HG03469 (cell line): ENCODE data around the gene FPR3.
"Not testable (repeated sequence)": the region's sequence is repeated elsewhere in the genome, so short reads cannot be mapped to it uniquely, and the experiment has no call there.

Experiments
- ATAC-seq: cut with Tn5 transposase; IDR thresholded peaks from one replicate; pipeline ENCODE4 v1.9.1; 2021; ENCODE audit warnings: mild to moderate bottlenecking, moderate library complexity, moderate number of reproducible peaks; ENCODE audit not compliant: unreplicated experiment

FPR3 gene

GRCh38 chr19:51794885-51795490 is at the start of gene FPR3:
TSS of gene FPR3 (plus strand) at chr19:51795157. CDS start at chr19:51823749, 28,592 bp downstream.
- no peak for ATAC-seq

GRCh38 chr19:51746731-51747130 is 48.2 kb upstream of the FPR3 start:
- ATAC-seq = no peak

- no peak for ATAC-seq
Observed at GRCh38 chr19:51749979-51750378, 45.0 kb upstream of the FPR3 start.

GRCh38 chr19:51750400-51751094 is 44.4 kb upstream of the FPR3 start:
- ATAC-seq = no peak

- no peak for ATAC-seq
Observed at GRCh38 chr19:51751655-51752054, 43.3 kb upstream of the FPR3 start, which contains the start of gene FPR1. TSS of gene FPR1 (minus strand) at chr19:51751878. CDS start at chr19:51746994, 4,884 bp downstream.

- ATAC-seq = no peak
Observed at GRCh38 chr19:51754109-51754508, 40.8 kb upstream of the FPR3 start.

GRCh38 chr19:51754770-51755169 is 40.2 kb upstream of the FPR3 start:
- no peak for ATAC-seq

GRCh38 chr19:51755571-51755970 is 39.4 kb upstream of the FPR3 start:
- ATAC-seq = no peak

- ATAC-seq = no peak
Observed at GRCh38 chr19:51760697-51761356, 34.1 kb upstream of the FPR3 start, which contains the start of gene FPR2. TSS of gene FPR2 (plus strand) at chr19:51761180. CDS start at chr19:51768659, 7,479 bp downstream.

GRCh38 chr19:51761696-51762095 is 33.3 kb upstream of the FPR3 start:
- ATAC-seq = no peak

GRCh38 chr19:51765086-51765485 is 29.9 kb upstream of the FPR3 start:
- no peak for ATAC-seq

- no peak for ATAC-seq
Observed at GRCh38 chr19:51766461-51766860, 28.5 kb upstream of the FPR3 start.

GRCh38 chr19:51771376-51772130 is 23.4 kb upstream of the FPR3 start:
- no peak for ATAC-seq

GRCh38 chr19:51772977-51773376 is 22.0 kb upstream of the FPR3 start:
- ATAC-seq = no peak

GRCh38 chr19:51776561-51776960 is 18.4 kb upstream of the FPR3 start:
- not testable (repeated sequence) for ATAC-seq

- ATAC-seq = no peak
Observed at GRCh38 chr19:51777570-51778462, 17.1 kb upstream of the FPR3 start.

- ATAC-seq = no peak
Observed at GRCh38 chr19:51779181-51779580, 15.8 kb upstream of the FPR3 start.

- no peak for ATAC-seq
Observed at GRCh38 chr19:51779703-51780102, 15.3 kb upstream of the FPR3 start.

- no peak for ATAC-seq
Observed at GRCh38 chr19:51780270-51780669, 14.7 kb upstream of the FPR3 start.

GRCh38 chr19:51781999-51782398 is 13.0 kb upstream of the FPR3 start:
- no peak for ATAC-seq
